ENCODE data around the gene SPSB4. TPM values are rescaled to one million over a fixed set of nuclear protein-coding genes. Genes with fewer than 3 reads are reported as not detected.

Gene SPSB4
- total RNA-seq, 2 experiments from 2014 or later: not detected

DNA sequence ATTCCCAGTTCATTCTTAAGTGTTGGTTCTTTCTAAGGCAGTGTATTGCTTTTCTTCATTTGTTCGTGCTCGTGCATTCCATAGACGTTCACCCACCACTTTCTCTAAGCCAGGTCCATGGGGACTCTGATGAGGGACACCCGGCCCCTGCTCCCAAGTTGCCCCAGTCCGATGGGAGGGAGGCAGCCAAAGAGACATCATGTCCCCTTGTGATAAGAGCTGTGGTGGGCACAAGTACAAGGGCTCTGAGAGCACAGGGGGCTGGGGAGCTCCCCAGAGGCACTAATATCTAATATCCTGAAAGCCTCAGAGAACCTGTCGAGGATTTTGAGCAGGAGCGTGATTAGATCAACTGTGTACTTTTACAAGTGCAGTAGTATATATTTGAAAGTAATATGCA is 6.3 kb downstream of the SPSB4 start:
- no TSS peak for BruUV-seq (replicated peaks)
- H3K4me3 ChIP-seq (ENCODE audit: low read depth, low read length, poor library complexity, severe bottlenecking): no peak overlapping the region
- no peaks in the 10 kb centered on the region for H3K9me2 ChIP-seq (ENCODE audit: insufficient read depth, low read length)
- no peak overlapping the region for H2AFZ ChIP-seq (ENCODE audit: low read length)
- TF ChIP-seq EZH2phosphoT487 (IDR thresholded peaks at IDR 0.05; ENCODE audit: borderline replicate concordance, low read depth, low read length): no peak
- TF ChIP-seq, protein P1, sequence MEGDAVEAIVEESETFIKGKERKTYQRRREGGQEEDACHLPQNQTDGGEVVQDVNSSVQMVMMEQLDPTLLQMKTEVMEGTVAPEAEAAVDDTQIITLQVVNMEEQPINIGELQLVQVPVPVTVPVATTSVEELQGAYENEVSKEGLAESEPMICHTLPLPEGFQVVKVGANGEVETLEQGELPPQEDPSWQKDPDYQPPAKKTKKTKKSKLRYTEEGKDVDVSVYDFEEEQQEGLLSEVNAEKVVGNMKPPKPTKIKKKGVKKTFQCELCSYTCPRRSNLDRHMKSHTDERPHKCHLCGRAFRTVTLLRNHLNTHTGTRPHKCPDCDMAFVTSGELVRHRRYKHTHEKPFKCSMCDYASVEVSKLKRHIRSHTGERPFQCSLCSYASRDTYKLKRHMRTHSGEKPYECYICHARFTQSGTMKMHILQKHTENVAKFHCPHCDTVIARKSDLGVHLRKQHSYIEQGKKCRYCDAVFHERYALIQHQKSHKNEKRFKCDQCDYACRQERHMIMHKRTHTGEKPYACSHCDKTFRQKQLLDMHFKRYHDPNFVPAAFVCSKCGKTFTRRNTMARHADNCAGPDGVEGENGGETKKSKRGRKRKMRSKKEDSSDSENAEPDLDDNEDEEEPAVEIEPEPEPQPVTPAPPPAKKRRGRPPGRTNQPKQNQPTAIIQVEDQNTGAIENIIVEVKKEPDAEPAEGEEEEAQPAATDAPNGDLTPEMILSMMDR (conservative IDR thresholded peaks at IDR 0.05; ENCODE audit: low read length): no peak
- no peak overlapping the region for H3K4me2 ChIP-seq (ENCODE audit: low read length)
- H3K9me3 ChIP-seq (ENCODE audit: low read length): no peaks in the 10 kb centered on the region
- intact Hi-C loops (cut with micrococcal nuclease; ENCODE audit: unreplicated experiment): no loop called here
- H3K4me1 ChIP-seq (ENCODE audit: insufficient read depth, low read length, poor library complexity, severe bottlenecking): no peaks in the 10 kb centered on the region
- no peaks in the 10 kb centered on the region for H3K36me3 ChIP-seq (ENCODE audit: insufficient read depth, low read length)
- ChIA-PET CTCF (ENCODE audit: unreplicated experiment) (no interaction called here), POLR2A (interaction anchor here (1.0 kb wide), 1 partner anchor 11 kb away, joined by 4 read pairs; no protein-coding TSS in a partner anchor)
- no peak overlapping the region for H3K27ac ChIP-seq (ENCODE audit: low read depth, low read length, poor library complexity, severe bottlenecking)
- DNase-seq (ENCODE audit: low spot score): no peak
- H4K20me1 ChIP-seq (ENCODE audit: insufficient read depth, low read length): no peaks in the 10 kb centered on the region
- H3K79me2 ChIP-seq (ENCODE audit: insufficient read depth, low read depth, low read length): no peaks in the 10 kb centered on the region

DNA sequence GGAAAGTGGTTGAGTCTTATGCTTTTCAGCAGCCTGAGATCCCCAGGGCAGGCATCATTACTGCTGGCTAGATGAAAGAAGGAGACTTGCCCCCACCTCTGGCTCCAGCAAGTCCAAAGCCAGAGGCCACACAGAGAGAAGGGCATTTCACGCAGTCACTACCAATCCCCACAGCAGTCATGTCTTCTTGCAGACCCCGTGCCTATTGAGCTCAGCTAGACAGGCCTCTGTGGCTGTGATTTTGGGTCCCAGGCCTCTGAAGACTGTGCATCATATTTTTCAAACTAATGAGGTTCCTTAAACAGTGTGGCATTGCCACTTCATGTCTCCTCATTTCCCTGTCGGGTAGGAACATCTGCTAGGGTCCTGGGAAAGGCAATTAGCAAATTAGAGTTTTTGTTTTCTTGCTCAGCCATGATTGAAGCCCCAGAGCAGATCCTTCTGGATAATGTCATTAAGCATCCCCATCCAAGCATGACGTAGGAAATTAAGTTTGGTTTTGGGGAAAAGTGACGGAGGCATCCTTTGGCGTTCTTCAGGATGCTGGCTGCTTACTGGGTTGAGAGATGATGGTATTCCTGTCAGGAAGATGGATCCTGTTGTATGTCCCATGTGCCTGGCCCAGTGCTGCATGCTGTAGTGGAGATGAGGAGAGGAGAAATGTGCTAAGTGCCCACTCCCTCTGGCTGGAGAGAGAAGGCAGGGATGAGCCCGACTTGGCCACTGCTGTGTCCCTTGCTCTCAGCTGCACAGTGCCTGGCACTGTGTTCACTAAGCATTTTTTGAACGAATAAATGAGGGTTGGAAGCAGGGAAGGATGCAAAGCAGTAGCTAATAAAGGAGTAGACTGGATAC is 7.0 kb downstream of the SPSB4 start:
- Histone ChIP-seq H3K79me2 (ENCODE audit: insufficient read depth, low read depth, low read length) (no peaks in the 10 kb centered on the region), H3K36me3 (ENCODE audit: insufficient read depth, low read length) (no peaks in the 10 kb centered on the region), H4K20me1 (ENCODE audit: insufficient read depth, low read length) (no peaks in the 10 kb centered on the region), H3K4me3 (ENCODE audit: low read depth, low read length, poor library complexity, severe bottlenecking) (no peak overlapping the region), H2AFZ (ENCODE audit: low read length) (no peak overlapping the region), H3K4me1 (ENCODE audit: insufficient read depth, low read length, poor library complexity, severe bottlenecking) (no peaks in the 10 kb centered on the region), H3K9me3 (ENCODE audit: low read length) (no peaks in the 10 kb centered on the region), H3K4me2 (ENCODE audit: low read length) (no peak overlapping the region), H3K27ac (ENCODE audit: low read depth, low read length, poor library complexity, severe bottlenecking) (no peak overlapping the region), H3K9me2 (ENCODE audit: insufficient read depth, low read length) (no peaks in the 10 kb centered on the region)
- no peak for DNase-seq (ENCODE audit: low spot score)
- intact Hi-C loops (cut with micrococcal nuclease; ENCODE audit: unreplicated experiment): no loop called here
- TF ChIP-seq EZH2phosphoT487 (IDR thresholded peaks at IDR 0.05; ENCODE audit: borderline replicate concordance, low read depth, low read length): no peak
- TF ChIP-seq, protein P1 (conservative IDR thresholded peaks at IDR 0.05; ENCODE audit: low read length): no peak
- no TSS peak for BruUV-seq (replicated peaks)
- ChIA-PET POLR2A (no interaction called here), CTCF (ENCODE audit: unreplicated experiment) (no interaction called here)

DNA sequence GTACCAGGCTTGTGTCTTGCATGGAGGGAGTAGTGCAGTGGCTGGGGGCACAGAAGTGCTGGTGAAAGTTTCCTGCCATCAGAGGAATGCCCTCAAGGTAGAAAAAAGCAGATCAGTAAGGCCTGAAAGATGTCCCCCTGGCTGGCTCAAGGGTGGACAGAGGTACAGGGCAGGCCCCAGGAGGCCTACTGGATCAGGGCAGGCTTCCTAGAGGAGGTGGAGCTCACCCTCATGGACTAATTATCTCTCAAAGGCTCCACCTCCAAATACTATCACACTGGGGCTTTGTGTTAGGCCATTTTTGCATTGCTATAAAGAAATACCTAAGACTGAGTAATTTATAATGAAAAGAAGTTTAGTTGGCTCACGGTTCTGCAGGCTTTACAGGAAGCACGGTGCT is 7.8 kb downstream of the SPSB4 start:
- Histone ChIP-seq H3K79me2 (ENCODE audit: insufficient read depth, low read depth, low read length) (no peaks in the 10 kb centered on the region), H3K27ac (ENCODE audit: low read depth, low read length, poor library complexity, severe bottlenecking) (no peak overlapping the region), H3K4me1 (ENCODE audit: insufficient read depth, low read length, poor library complexity, severe bottlenecking) (no peaks in the 10 kb centered on the region), H2AFZ (ENCODE audit: low read length) (no peak overlapping the region), H4K20me1 (ENCODE audit: insufficient read depth, low read length) (no peaks in the 10 kb centered on the region), H3K36me3 (ENCODE audit: insufficient read depth, low read length) (no peaks in the 10 kb centered on the region), H3K9me3 (ENCODE audit: low read length) (no peaks in the 10 kb centered on the region), H3K4me2 (ENCODE audit: low read length) (no peak overlapping the region), H3K4me3 (ENCODE audit: low read depth, low read length, poor library complexity, severe bottlenecking) (no peak overlapping the region), H3K9me2 (ENCODE audit: insufficient read depth, low read length) (no peaks in the 10 kb centered on the region)
- no TSS peak for BruUV-seq (replicated peaks)
- POLR2A ChIA-PET: interaction anchor here (0.8 kb wide), 1 partner anchor 10 kb away, joined by 3 read pairs; no protein-coding TSS in a partner anchor
- intact Hi-C loops (cut with micrococcal nuclease; ENCODE audit: unreplicated experiment): no loop called here
- CTCF ChIA-PET (ENCODE audit: unreplicated experiment): no interaction called here
- TF ChIP-seq EZH2phosphoT487 (IDR thresholded peaks at IDR 0.05; ENCODE audit: borderline replicate concordance, low read depth, low read length): no peak
- TF ChIP-seq, protein P1 (conservative IDR thresholded peaks at IDR 0.05; ENCODE audit: low read length): no peak
- no peak for DNase-seq (ENCODE audit: low spot score)
